ENCODE results near the gene FHOD3. TPM values are rescaled to one million over a fixed set of nuclear protein-coding genes. Genes with fewer than 3 reads are reported as not detected.

Gene FHOD3
- total RNA-seq, 4 donors from 2014 or later, result 15.6 to 25.9 (median 21.6) TPM

- Histone ChIP-seq H3K4me3 (no peak overlapping the region), H3K4me1 (peaks cover 0 to 20% (median 0%) of the 10 kb centered on the region in 4 donors), H3K9me3 (no peaks in the 10 kb centered on the region), H3K36me3 (no peaks in the 10 kb centered on the region), H3K27ac (no peak overlapping the region), H3K27me3 (no peaks in the 10 kb centered on the region)
- WGBS, 2 donors, result 90 to 91% methylated on average over 15 of the region's 15 CpGs
- TF ChIP-seq POLR2A (IDR thresholded peaks at IDR 0.05) (no peak), CTCF (IDR thresholded peaks at IDR 0.05) (no peak), EP300 (IDR thresholded peaks at IDR 0.05) (no peak)
- no peak for DNase-seq (ENCODE audit: low spot score in 2 of 2)
Measured at GRCh38 chr18:36451454-36452251, 154.1 kb downstream of the FHOD3 start.

GRCh38 chr18:36454245-36454644 lies 156.7 kb downstream of the FHOD3 start:
- Histone ChIP-seq H3K9me3 (no peaks in the 10 kb centered on the region), H3K4me1 (peaks cover 0 to 10% (median 0%) of the 10 kb centered on the region in 4 donors), H3K4me3 (no peak overlapping the region), H3K36me3 (no peaks in the 10 kb centered on the region), H3K27me3 (no peaks in the 10 kb centered on the region), H3K27ac (no peak overlapping the region)
- no peak for TF ChIP-seq POLR2A (IDR thresholded peaks at IDR 0.05)
- no peak for TF ChIP-seq CTCF (IDR thresholded peaks at IDR 0.05)
- no peak for TF ChIP-seq EP300 (IDR thresholded peaks at IDR 0.05)
- 100% methylated on average over 2 of the region's 2 CpGs for WGBS, 2 donors
- DNase-seq (ENCODE audit: low spot score in 2 of 2), result no peak

- H3K36me3 ChIP-seq, result no peaks in the 10 kb centered on the region
- peaks cover 0 to 3% (median 0%) of the 10 kb centered on the region in 4 donors for H3K4me1 ChIP-seq
- DNase-seq (ENCODE audit: low spot score in 2 of 2), result no peak
- no peak overlapping the region for H3K4me3 ChIP-seq
- H3K9me3 ChIP-seq, result no peaks in the 10 kb centered on the region
- 69 to 73% methylated on average over 4 of the region's 4 CpGs for WGBS, 2 donors
- no peak overlapping the region for H3K27ac ChIP-seq
- no peaks in the 10 kb centered on the region for H3K27me3 ChIP-seq
- TF ChIP-seq POLR2A (IDR thresholded peaks at IDR 0.05), result no peak
- no peak for TF ChIP-seq CTCF (IDR thresholded peaks at IDR 0.05)
- no peak for TF ChIP-seq EP300 (IDR thresholded peaks at IDR 0.05)
Measured at GRCh38 chr18:36454848-36455458, 157.4 kb downstream of the FHOD3 start.

GRCh38 chr18:36455931-36456330 lies 158.4 kb downstream of the FHOD3 start:
- Histone ChIP-seq H3K4me1 (no peaks in the 10 kb centered on the region), H3K9me3 (no peaks in the 10 kb centered on the region), H3K27me3 (no peaks in the 10 kb centered on the region), H3K36me3 (no peaks in the 10 kb centered on the region), H3K4me3 (no peak overlapping the region), H3K27ac (no peak overlapping the region)
- no peak for TF ChIP-seq EP300 (IDR thresholded peaks at IDR 0.05)
- TF ChIP-seq CTCF (IDR thresholded peaks at IDR 0.05), result no peak
- TF ChIP-seq POLR2A (IDR thresholded peaks at IDR 0.05), result no peak
- DNase-seq (ENCODE audit: low spot score in 2 of 2), result no peak
- WGBS, 2 donors, result 78 to 81% methylated on average over 4 of the region's 4 CpGs

- Histone ChIP-seq H3K27ac (no peak overlapping the region), H3K27me3 (no peaks in the 10 kb centered on the region), H3K9me3 (no peaks in the 10 kb centered on the region), H3K4me3 (no peak overlapping the region), H3K4me1 (no peaks in the 10 kb centered on the region), H3K36me3 (no peaks in the 10 kb centered on the region)
- no peak for DNase-seq (ENCODE audit: low spot score in 2 of 2)
- TF ChIP-seq POLR2A (IDR thresholded peaks at IDR 0.05) (no peak), EP300 (IDR thresholded peaks at IDR 0.05) (no peak), CTCF (IDR thresholded peaks at IDR 0.05) (no peak)
- 79 to 93% methylated on average over 1 of the region's 1 CpG for WGBS, 2 donors
Measured at GRCh38 chr18:36456622-36457021, 159.1 kb downstream of the FHOD3 start.
